Dermis microvascular lymphatic vessel endothelial cell (primary cell): ENCODE measurements around the gene NTMT2. TPM values are rescaled to one million over a fixed set of nuclear protein-coding genes. Genes with fewer than 3 reads are reported as not detected.
"Not testable (repeated sequence)": the region's sequence is repeated elsewhere in the genome, so short reads cannot be mapped to it uniquely, and the experiment has no call there.

Source experiments
- DNase-seq, 2 donors: peaks; one replicate each; pipeline versions ENCODE4 v3.0.0 to v3.0.0-alpha.2; 2010; ENCODE audit warnings: low read depth in 2 of 2
- total RNA-seq: library from RNA; depleted of rRNA; stranded (reverse); fragments of >200 nt; gene quantifications from 2 replicates; pipeline ENCODE4 v1.2.1, GENCODE V29; 2014

The NTMT2 gene
- total RNA-seq, 1 donor from 2014 or later, result not detected

DNA sequence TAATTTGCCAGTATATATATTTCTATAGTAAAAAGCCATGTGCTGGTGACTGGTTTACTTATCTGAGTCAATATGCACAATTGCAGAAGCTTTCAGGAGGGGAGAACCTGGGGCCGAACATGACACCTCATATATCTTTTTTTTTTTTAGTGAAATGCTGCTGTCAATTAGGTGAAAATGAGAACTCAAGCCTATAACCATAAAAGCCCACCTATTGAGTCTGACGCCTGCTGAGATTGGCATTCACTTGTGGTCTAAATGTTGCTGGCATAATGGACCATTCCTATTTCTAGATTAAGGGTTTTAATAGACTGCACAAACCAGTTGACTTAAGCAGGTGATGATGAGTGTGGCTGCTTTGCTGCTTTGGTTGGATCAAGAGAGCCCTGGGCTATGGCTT lies 10.8 kb downstream of the NTMT2 start:
- no peak for DNase-seq

DNA sequence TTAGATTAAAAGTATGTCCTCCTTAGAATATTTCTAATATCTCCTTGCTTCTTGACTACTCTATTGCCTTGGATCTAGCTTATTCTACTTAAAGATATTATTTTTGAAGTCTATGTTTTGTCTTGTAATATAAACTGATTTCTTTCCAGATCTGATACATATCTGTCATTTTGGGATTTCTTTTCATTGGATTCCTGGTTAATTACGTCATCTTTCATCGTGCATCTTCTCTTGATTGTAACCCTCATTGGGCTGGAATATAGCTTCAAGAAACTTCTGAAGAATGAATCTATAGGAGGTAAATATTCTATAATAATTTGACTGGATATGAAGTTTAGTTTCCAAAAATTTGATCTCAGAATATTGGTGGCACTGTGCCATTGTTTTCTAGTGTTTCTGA lies 12.1 kb downstream of the NTMT2 start:
- no peak for DNase-seq

DNA sequence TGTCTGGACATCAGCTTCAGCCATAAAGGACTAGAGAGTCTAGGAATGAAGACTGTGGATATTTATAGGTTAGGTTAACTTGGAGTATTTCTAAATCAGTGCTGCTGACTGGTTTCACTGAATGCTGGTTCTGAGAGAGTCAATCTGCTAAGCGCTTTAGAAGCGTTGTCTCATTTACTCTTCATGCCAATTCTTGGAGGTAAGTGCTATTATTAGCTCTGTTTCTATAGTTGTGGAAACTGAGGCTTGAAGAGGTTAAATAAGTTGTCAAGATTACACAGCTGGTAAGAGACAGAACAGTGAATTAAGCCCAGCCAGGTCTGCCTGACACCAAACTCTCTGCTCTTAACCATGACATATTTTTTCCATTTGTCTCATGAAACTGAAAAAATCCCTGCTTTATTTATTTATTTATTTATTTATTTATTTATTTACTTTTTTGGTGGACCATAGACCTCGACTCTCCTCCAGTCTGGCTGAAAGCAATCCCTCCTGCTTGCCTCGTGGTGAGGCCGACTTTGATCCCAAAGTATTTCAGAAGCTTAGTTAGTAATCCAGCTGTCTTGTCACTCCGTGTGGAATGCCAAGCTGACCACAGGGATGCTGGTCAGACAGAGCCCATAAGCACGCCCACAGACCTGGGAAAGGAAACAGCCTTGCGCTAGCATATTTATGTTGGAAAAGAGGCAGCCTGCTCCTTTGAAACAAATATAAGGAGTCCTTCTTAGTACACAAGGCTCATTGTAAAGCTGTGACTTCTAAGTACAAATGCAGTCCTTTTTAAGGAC lies 16.9 kb downstream of the NTMT2 start:
- no peak for DNase-seq

DNA sequence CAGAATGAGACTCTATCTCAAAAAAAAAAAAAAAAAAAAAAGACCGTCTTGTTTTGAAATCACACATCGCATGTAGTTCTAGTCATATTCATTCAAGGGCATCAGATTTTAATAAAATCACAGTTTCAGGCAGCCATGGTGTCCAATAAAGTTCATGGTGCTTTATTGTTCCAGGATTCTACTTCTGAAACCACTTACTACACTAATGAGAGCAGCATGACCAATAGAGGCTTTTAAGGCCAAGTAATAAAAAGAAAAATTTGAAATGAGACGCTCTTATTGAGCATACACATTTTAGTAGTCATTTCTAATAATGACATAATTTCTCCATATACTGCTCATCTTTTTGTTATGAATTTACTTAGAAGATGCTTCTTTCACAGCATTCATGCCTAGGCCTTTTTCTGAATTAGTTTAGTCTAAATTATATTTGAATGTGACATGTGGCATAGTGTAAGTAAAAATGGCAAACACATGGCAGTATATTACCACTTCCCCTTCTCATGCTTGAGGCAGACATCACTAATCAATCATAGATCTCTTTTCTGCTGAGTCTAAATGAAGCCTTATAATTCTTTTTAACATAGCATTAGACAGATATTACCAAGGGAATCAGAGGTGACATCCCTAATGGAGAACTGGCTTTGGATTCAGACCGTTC lies 18.5 kb downstream of the NTMT2 start:
- no peak for DNase-seq

DNA sequence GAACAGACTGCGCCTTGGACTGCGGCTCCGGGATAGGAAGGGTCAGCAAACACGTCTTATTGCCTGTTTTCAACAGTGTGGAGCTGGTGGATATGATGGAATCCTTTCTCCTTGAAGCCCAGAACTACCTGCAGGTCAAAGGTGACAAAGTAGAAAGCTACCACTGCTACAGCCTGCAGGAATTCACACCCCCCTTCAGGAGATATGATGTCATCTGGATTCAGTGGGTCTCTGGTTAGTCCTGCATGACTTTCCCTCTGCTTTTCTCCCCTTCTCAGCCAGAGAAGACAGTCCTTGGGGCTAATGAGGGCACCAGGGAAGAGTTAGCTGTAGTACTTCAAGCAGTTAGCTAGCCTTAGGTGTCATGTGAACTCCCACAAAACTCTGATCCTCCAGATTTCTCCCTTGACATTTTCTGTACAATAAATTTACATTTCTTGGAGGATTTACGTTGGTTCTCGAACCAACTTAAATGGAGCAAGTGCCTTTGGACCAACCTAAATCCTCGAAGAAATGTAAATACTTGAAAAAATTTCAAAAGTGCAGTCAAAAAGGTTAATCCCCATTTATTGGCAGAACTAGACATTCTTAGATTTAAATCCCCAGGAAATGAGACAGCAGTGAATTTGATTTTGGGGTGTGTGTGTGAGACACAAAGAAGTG lies 20.9 kb downstream of the NTMT2 start:
- no peak for DNase-seq

DNA sequence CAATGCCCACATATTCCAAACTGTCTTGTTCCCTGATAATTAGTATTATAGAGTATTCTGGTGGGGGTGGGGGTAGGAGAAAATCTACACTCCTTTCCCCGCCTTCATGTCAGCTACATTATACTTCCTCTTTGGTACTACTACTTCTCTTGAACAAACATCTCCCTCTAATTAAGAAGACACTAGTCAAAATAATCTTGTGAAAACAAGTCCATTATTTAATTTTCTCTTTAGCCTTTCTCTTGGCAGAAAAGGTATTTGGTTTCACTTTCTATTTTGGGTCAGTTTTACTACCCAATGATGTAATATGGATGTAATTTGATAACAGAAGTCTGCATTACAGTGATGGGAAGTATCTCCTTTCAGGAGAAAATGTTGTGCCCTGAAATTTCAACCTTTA lies 22.5 kb downstream of the NTMT2 start:
- no peak for DNase-seq

DNA sequence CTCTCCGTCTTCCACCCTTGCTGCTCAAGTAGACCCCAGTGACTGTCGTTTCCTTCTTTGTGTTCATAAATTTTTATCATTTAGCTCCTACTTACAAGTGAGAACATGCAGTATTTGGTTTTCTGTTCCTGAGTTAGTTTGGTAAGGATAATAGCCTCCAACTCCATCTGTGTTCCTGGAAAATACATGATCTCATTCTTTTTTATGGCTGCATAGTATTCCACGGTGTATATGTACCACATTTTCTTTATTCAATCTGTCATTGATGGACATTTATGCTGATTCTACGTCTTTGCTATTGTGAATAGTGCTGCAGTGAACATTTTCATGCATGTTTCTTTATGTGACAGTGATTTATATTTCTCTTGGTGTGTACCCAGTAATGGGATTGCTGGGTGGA lies 24.8 kb downstream of the NTMT2 start:
- not testable (repeated sequence) for DNase-seq

DNA sequence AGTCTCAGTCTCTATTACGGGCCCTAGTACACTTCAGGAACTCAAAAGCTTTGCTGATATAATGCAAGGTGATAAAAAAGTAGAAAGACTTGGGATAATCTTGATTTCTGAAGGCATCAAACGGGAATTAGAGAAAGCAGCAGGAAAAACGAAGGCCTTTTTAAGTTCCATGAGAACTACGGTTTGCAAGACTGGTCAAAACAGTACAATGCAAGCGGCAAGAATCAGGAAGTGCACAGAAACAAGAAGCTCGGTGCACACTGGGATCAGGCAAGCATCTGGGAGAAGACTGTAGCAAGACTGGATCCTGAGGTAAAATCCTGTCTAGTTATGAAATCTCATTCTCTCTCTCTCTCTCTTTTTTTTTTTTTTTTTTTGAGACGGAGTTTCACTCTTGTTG lies 28.6 kb downstream of the NTMT2 start:
- DNase-seq, result no peak

DNA sequence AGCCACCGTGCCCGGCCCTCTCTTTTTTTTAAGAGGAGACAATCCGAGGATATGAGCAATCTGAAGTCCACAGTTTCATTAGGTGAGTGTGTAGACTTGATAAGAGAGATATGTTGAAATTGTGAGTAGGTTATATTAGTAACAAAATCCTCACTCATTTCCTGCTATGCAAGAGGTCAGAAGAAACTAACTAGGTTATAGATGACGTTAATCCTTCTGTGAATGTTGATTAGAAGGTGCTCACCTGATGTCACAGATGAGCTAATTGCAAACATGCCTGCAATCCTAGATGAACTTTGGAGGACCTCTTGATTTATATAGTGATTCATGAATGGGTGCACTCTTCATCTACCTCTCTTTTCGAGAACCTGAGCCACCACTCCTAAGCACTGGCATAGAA lies 29.3 kb downstream of the NTMT2 start:
- DNase-seq, result no peak

DNA sequence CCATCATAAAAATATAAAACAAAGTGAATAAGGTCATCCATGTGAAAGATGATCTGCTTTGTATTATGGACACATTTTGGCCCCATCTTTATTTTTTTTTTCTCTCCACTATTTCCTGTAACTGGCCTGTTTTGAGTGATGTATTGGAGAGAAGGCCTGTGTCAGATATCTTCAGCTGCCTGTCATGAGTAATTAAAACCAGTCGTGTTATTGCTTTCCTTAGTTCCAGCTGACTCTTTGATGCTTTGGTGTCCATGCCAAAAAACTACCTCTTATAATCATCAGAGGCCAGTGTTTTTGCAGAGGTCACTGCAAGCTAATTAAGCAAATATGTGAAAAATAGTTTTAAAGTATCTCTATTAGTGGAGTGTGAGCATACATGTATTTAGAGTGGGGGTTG lies 29.7 kb downstream of the NTMT2 start:
- DNase-seq, result no peak

DNA sequence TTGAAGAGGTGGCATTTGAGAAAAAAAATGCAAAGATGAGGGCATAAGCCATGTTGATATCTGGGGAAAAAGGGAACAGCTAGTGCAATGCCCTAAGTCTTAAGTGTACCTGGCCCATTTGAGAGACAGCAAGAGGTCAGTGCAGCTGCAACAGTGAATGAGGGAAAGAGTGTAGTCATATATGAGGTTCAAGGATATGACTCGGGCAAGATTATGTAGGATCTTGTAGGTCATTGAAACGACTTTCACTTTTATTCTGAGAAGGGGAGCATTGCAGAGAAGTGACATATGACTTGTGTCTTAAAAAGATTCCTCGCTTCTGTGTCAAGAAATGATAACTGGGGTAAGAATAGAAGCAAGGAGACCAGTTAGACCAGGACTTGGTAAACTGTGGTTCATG lies 31.0 kb downstream of the NTMT2 start:
- DNase-seq, result no peak

DNA sequence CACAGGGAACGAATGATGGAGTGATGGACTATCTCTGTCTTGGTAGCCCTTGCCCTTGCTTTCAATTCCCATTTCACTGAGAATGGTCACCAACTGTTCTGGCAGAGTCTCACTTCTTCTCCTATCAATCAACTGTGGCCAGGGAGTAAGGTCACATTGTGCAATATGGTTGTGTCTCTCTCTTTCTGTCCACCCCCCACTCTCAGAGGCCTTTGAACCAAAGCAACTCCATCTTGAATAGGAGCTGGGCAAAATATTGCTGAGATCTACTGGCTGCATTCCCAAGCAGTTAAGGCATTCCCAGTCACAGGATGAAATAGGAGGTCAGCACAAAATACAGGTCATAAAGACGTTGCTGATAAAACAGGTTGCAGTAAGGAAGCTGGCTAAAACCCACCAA lies 36.7 kb downstream of the NTMT2 start:
- DNase-seq, result no peak

DNA sequence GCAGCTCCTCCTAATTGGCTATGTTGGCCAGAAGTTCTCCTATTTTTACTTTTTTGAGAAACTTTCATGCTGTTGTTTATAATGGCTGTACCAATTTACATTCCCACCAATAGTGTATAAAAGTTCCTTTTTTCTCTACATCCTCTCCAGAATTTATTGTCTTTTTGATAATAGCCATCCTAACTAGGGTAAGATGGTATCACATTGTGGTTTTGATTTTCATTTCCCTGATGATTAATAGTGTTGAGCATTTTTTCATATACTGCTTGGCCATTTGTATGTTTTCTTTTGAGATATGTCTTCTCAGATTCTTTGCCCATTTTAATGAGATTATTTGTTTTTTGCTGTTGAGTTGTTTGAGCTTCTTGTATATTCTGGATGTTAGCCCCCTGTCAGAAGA lies 46.8 kb downstream of the NTMT2 start:
- DNase-seq, result no peak

DNA sequence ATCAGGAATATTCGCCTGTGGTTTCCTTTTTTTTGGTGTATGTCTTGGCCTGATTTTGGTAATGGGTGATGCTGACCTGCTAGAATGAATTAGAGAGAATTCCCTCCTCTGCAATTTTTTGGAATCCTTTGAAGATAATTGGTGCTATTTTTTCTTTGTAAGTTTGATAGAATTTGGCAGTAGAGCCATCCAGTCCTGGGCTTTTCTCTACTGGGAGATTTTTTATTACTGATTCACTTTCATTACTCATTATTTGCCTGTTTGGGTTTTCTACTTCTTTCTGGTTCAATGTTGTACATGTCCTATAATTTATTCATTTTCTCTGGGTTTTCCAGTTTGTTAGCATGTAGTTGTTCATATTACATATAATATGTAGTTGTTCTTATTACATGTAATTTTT lies 48.7 kb downstream of the NTMT2 start:
- DNase-seq, result no peak

DNA sequence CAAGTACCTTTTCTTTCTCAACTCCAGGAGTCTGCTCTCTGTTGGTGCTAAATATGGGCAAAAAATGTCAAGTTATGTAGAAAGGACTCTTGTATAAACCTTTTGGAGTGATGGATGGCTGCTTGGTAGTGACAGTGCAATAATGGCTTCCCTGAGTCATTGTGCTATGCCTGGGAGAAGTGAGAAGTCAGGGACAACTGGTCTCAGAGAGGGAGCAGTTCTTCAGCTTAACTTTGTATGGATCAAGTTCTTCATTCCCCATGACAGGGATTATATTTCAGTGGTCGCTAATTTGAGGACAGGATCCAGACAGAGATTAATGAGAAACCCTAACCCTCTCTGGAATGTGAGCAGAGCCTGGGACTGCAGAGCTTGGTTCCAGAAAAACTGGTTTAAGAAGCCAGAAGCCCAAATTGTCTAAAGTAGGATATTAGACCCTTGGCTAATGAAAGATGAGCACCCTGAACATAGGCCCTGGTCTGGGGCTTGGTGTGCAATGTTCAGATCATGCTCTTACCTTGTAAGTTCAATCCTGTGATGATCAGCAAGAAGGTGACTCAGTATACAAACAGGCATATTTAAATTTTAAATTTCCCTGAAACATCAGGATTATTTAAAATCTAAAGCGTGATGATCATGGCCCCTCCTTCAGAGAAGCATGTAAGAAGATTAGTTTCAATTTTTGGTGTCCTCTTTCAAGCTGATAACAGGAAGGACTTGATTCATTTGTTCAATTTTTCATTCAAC lies 50.9 kb downstream of the NTMT2 start:
- DNase-seq, result no peak

DNA sequence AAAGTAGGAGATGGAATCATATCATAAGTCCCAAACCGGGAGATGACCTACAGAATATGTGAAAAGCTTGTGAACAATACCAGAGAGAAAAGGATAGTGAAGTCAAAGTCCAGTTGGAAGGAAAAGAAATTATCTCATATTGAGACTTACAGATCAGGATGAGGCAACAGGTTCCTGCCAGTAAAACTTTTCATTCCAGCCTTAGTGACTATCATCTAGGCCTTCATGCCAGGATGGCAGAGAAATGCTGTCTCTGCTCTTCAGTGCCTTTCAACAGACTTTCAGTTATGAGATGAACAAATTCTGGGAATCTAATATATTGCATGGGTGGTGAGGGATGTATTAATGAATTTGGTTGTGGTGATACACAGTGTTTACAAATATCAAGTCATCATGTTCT lies 52.3 kb downstream of the NTMT2 start:
- no peak for DNase-seq

DNA sequence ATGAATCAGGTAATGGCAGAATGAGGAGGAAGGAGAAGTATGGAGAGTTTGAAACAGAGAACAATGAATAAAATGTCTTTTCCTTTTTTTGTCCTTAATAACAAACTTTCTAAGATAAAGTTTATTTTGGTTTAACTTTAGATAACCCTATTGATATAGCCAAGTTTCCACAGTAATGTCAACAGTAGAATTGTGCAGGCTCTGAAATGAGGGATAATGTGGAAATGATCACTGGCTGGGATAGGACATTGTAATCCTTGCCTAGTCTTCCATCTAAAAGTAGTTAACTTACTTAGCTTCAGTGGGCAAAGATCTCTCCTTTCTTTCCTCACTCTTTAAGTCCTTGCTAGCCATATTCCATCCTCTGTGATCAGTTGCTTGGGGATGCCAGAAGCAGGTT lies 52.8 kb downstream of the NTMT2 start:
- no peak for DNase-seq

DNA sequence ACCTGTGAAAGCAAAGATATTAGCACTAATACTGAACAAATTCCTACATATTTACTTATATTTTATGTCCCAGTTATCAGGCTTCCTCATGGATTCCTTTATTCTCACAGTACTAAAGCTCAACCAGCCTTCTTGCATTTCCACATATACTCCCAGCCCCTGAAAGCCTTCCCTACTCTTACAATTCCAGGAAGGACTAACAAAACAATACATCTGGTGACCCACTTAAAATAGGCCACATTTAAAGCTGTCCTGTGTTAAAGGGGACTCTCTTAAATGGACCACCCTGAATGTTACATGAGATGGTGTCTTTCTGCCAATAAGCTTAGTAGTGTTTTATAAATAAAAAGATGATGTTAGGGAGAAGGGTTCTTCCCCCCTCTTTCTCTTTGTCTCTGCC lies 54.4 kb downstream of the NTMT2 start:
- no peak for DNase-seq

DNA sequence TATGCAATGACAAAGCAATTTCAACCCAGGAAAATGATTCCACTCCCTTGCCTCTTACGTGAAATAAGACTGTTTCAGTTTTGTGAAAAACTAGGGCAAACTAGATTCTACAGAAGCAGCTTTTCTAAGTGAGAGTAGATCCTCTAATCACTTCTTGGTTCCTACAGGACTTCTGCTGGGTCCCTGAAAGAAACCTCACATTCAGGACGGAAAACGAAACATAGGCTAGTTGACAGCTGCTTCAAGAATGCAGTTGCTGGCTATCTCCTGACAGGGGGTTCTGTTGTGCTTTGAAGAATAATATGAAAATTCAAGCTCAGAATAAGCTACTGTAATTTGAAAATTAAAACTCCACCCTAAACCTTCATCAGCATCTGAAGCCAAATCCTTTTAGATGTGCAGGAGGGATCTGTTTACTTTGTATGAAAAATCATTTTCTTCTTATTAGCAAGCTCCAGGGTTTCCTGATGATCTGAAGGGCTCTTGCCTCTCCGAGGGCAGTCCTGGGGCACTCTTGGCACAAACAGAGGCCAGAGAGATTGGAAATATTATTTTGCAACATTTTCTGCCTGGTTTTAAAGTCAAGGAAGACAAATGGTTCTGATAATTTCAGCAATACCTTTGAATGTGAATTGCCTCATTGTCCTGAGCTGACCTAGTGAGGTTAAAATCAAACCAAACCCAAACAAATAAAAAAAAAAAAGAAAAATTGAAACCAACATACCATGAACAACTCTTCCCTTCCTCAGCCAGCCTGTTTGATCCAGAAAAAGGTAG lies 55.0 kb downstream of the NTMT2 start:
- DNase-seq, result no peak

DNA sequence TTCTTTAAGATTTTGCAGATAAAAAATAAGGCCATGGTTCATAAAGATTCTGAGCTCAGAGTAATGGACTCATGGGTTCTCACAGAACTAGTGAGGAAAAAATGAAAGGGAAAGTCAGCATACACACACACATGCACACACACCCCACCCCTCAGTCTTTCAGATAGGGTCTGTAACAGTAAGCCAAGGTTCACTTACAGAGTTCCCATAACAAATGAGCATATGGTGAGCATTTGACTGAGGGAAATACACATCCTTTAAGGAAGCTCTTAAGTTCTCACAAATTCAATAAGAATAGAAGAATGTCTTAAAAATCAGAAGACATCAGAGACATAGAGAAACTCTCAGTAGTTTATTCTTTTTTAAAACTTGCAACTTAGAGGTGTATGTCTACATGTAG lies 57.9 kb downstream of the NTMT2 start:
- no peak for DNase-seq

DNA sequence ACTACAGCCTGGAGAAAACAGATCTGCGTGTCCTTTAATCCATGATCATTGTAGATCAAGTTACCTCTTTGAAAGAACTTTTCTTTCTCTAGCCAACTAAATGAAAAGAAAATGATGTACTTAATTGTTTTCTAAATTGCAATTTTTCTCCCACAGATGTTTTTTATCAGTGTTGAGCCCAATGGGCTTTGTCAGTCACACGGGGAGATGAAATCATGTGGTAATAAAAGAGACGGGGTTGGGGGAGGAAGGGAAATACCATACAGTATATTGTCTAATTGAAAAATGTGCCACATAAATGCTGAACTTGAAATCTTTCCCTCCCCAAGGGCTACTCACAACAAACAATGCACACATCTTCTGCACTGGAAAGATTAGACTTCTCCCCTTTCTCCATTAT lies 58.4 kb downstream of the NTMT2 start:
- DNase-seq, result no peak
